Vagina (tissue), 2 donors: ENCODE measurements around the gene PPP2R2C.

Source experiments
- CTCF ChIP-seq, 3 experiments: fragments of 450-650 bp in 2 of 3; fragments of 200-600 bp in 1 of 3; sonication (generic) in 1 of 3; IDR thresholded peaks; one replicate each; pipeline ENCODE4 v1.5.1; 2017 to 2019; ENCODE audit warnings: antibody characterized with exemption in 3 of 3, mild to moderate bottlenecking in 2 of 3, moderate library complexity in 2 of 3
- POLR2A ChIP-seq, 2 donors: fragments of 450-650 bp; IDR thresholded peaks; one replicate each; pipeline ENCODE4 v1.6.1; 2017; ENCODE audit warnings: antibody characterized with exemption in 2 of 2, mild to moderate bottlenecking in 2 of 2, moderate library complexity in 2 of 2
- POLR2AphosphoS5 ChIP-seq, 2 donors: sonication (generic); formaldehyde crosslinking; IDR thresholded peaks; one replicate each; pipeline ENCODE4 v1.9.0; 2017; ENCODE audit warnings: antibody characterized with exemption in 2 of 2, mild to moderate bottlenecking in 2 of 2, low read depth in 1 of 2; ENCODE audit not compliant: insufficient read depth in 1 of 2

- TF ChIP-seq CTCF (IDR thresholded peaks at IDR 0.05): no peak
- TF ChIP-seq POLR2AphosphoS5 (IDR thresholded peaks at IDR 0.05; ENCODE audit: insufficient read depth in 1 of 2, low read depth in 1 of 2): no peak
- no peak for TF ChIP-seq POLR2A (IDR thresholded peaks at IDR 0.05)
Observed at GRCh38 chr4:6415031-6415705, 57.2 kb downstream of the PPP2R2C start.
